NCI-H1048 (cell line): ENCODE results near the gene LY6G6D.

Experiments used
- DNase-seq: peaks from one replicate; lab custom pipeline; 2025; lab: John Stamatoyannopoulos, UW

Gene LY6G6D

GRCh38 chr6:31719001-31719400 lies 3.9 kb downstream of the LY6G6D start:
- no peak for DNase-seq

GRCh38 chr6:31720196-31720770 lies 5.1 kb downstream of the LY6G6D start:
- no peak for DNase-seq

- no peak for DNase-seq
These were observed 6.3 kb downstream of the LY6G6D start, which contains the start of gene LY6G6C for GRCh38 chr6:31721351-31722020. Gene LY6G6C, minus strand, starts transcription at chr6:31721746. Its CDS starts 67 bp downstream, at chr6:31721679.

GRCh38 chr6:31722173-31722572 lies 7.0 kb downstream of the LY6G6D start:
- no peak for DNase-seq

- no peak for DNase-seq
These were observed 8.3 kb downstream of the LY6G6D start, which contains the start of gene MPIG6B for GRCh38 chr6:31723245-31723979. Gene MPIG6B, plus strand, starts transcription at chr6:31723373. Its CDS starts 11 bp downstream, at chr6:31723384.

GRCh38 chr6:31723980-31724691 lies 9.0 kb downstream of the LY6G6D start:
- no peak for DNase-seq

- DNase-seq, result no peak
These were observed 10.6 kb downstream of the LY6G6D start for GRCh38 chr6:31725502-31726350.

GRCh38 chr6:31727034-31727716 lies 12.0 kb downstream of the LY6G6D start:
- DNase-seq, result no peak

- no peak for DNase-seq
These were observed 12.8 kb downstream of the LY6G6D start for GRCh38 chr6:31727717-31728671.

- DNase-seq, result no peak
These were observed 13.8 kb downstream of the LY6G6D start, which contains the start of gene DDAH2 for GRCh38 chr6:31728767-31729514. Gene DDAH2, minus strand, starts transcription at chr6:31729299. Its CDS starts 138 bp downstream, at chr6:31729161.

- DNase-seq, result peak; percentile 12
These were observed 14.4 kb downstream of the LY6G6D start for GRCh38 chr6:31729515-31729978.

- peak; percentile 68 for DNase-seq
These were observed 15.0 kb downstream of the LY6G6D start for GRCh38 chr6:31729979-31730630.

- no peak for DNase-seq
These were observed 15.5 kb downstream of the LY6G6D start for GRCh38 chr6:31730631-31731086.

GRCh38 chr6:31732029-31732428 lies 16.9 kb downstream of the LY6G6D start:
- DNase-seq, result no peak

GRCh38 chr6:31733734-31734133 lies 18.6 kb downstream of the LY6G6D start:
- no peak for DNase-seq

GRCh38 chr6:31734247-31734820 lies 19.2 kb downstream of the LY6G6D start:
- DNase-seq, result no peak

- no peak for DNase-seq
These were observed 19.8 kb downstream of the LY6G6D start for GRCh38 chr6:31734821-31735406.
